ENCODE results near the gene DNAJC17. TPM values are rescaled to one million over a fixed set of nuclear protein-coding genes. Genes with fewer than 3 reads are reported as not detected.

The DNAJC17 gene
- polyA plus RNA-seq, 2 of the 4 experiments (the other 2 are of a cell fraction): 22.3 to 24.4 TPM

- whole genome bisulfite sequencing (ENCODE audit: missing lambda C conversion rate): 66% methylated on average over 3 of the region's 3 CpGs
- DNase-seq (ENCODE audit: low read depth in 1 of 2, low spot score in 1 of 2) (no peak), FAIRE-seq (no peak), ATAC-seq (peak in 1 of 2 experiments; percentile 13; a peak in 1 of 6 replicates)
- TF ChIP-seq MAFK (IDR thresholded peaks at IDR 0.05; ENCODE audit: partially characterized antibody) (no peak), CEBPB (IDR thresholded peaks at IDR 0.05) (peak in 1 of 2 experiments; percentile 27; a peak in 1 of 4 replicates)
- Histone ChIP-seq H3K27ac (no peak overlapping the region), H3K4me1 (peaks cover 14% of the 10 kb centered on the region), H3K4me3 (no peak overlapping the region), H3K9me3 (no peaks in the 10 kb centered on the region), H3K4me2 (no peak overlapping the region)
- ChIA-PET CTCF (interaction anchor here (0.7 to 2.9 kb wide), 20 partner anchors 11 to 149 kb away, joined by 3 to 17 read pairs (median 5); partner anchors contain the start of genes GCHFR and VPS18), POLR2A (interaction anchor here (0.7 to 1.0 kb wide), 2 partner anchors 41 to 148 kb away, joined by 3 to 5 read pairs; partner anchors contain the start of gene VPS18)
Measured at GRCh38 chr15:40746916-40747418, 60.3 kb downstream of the DNAJC17 start.

- H3K9me3 ChIP-seq: no peaks in the 10 kb centered on the region
- no peak for FAIRE-seq
Measured at GRCh38 chr15:40744815-40745152, 62.5 kb downstream of the DNAJC17 start.

GRCh38 chr15:40743921-40744814 is 63.1 kb downstream of the DNAJC17 start:
- FAIRE-seq (no peak), ATAC-seq (peak; percentile 58 to 75), DNase-seq (ENCODE audit: low read depth in 1 of 2, low spot score in 1 of 2) (peak in 1 of 2 experiments; percentile 56)
- Histone ChIP-seq H3K4me3 (no peak overlapping the region), H3K27ac (peak overlapping the region in 1 of 2 experiments; percentile 8; a peak in 2 of 6 replicates), H3K4me1 (peaks cover 14% of the 10 kb centered on the region), H3K4me2 (peak overlapping the region; percentile 43; the same call in 1 of the 3 replicates), H3K9me3 (no peaks in the 10 kb centered on the region)
- CTCF ChIA-PET: interaction anchor here (0.6 to 2.9 kb wide), 11 partner anchors 8 to 183 kb away, joined by 3 to 15 read pairs (median 4); partner anchors contain the start of gene RHOV
- no peak for TF ChIP-seq TP53 (CRISPR knock-in tag; IDR thresholded peaks at IDR 0.05)
- TF ChIP-seq JUN (IDR thresholded peaks at IDR 0.05): no peak
- 0 out of 2 replicates have a peak, but pooled peaks have one; percentile 18 for TF ChIP-seq BHLHE40 (IDR thresholded peaks at IDR 0.05; ENCODE audit: low read depth, low read length)
- TF ChIP-seq EHMT2 (IDR thresholded peaks at IDR 0.05; ENCODE audit: low read depth): no peak
- peak; percentile 61 for TF ChIP-seq MAFK (IDR thresholded peaks at IDR 0.05; ENCODE audit: partially characterized antibody)
- no peak for TF ChIP-seq CBX2 (IDR thresholded peaks at IDR 0.05; ENCODE audit: borderline replicate concordance, low read depth)
- TF ChIP-seq ZFP36 (IDR thresholded peaks at IDR 0.05; ENCODE audit: borderline replicate concordance, partially characterized antibody): no peak
- TF ChIP-seq CEBPB (IDR thresholded peaks at IDR 0.05): peak in 1 of 2 experiments; percentile 70; a peak in 2 of 4 replicates
- no peak for TF ChIP-seq FOSL2 (IDR thresholded peaks at IDR 0.05)
- TF ChIP-seq FOSL2 (CRISPR knock-in tag; IDR thresholded peaks at IDR 0.05): peak; percentile 58; the same call in 1 of the 2 replicates
- TF ChIP-seq PBX3 (IDR thresholded peaks at IDR 0.05): no peak
- TF ChIP-seq CHD2 (IDR thresholded peaks at IDR 0.05; ENCODE audit: low read length, partially characterized antibody): no peak
- no peak for TF ChIP-seq BCL3 (IDR thresholded peaks at IDR 0.05)
- TF ChIP-seq MAX (IDR thresholded peaks at IDR 0.05): 0 out of 2 replicates have a peak, but pooled peaks have one; percentile 31
- TF ChIP-seq HDAC2 (IDR thresholded peaks at IDR 0.05): no peak
- TF ChIP-seq JUNB (IDR thresholded peaks at IDR 0.05): 0 out of 2 replicates have a peak, but pooled peaks have one; percentile 13
- no peak for TF ChIP-seq HEYL (CRISPR knock-in tag; IDR thresholded peaks at IDR 0.05)
- no peak for TF ChIP-seq FOXS1 (CRISPR knock-in tag; IDR thresholded peaks at IDR 0.05)
- no peak for TF ChIP-seq NPAS2 (CRISPR knock-in tag; IDR thresholded peaks at IDR 0.05; ENCODE audit: borderline replicate concordance)
- TF ChIP-seq RFX5 (IDR thresholded peaks at IDR 0.05): no peak
- WGBS (ENCODE audit: missing lambda C conversion rate): 71% methylated on average over 11 of the region's 12 CpGs
- POLR2A ChIA-PET: interaction anchor here (1.0 kb wide), 1 partner anchor 150 kb away, joined by 4 read pairs; the partner anchor contains the start of gene VPS18

More at GRCh38 chr15:40744815-40745152, 62.5 kb downstream of the DNAJC17 start:
- peaks cover 14% of the 10 kb centered on the region for H3K4me1 ChIP-seq
- ChIA-PET POLR2A (interaction anchor here (1.0 kb wide), 1 partner anchor 149 kb away, joined by 4 read pairs; the partner anchor contains the start of gene VPS18), CTCF (interaction anchor here (0.6 to 2.9 kb wide), 13 partner anchors 9 to 391 kb away, joined by 3 to 15 read pairs (median 4); partner anchors contain the start of gene RHOV)
- no peak for DNase-seq (ENCODE audit: low read depth in 1 of 2, low spot score in 1 of 2)
- WGBS (ENCODE audit: missing lambda C conversion rate): 93% methylated on average over 5 of the region's 5 CpGs
- no peak overlapping the region for H3K4me2 ChIP-seq
- peak overlapping the region in 1 of 2 experiments; percentile 8; a peak in 2 of 6 replicates for H3K27ac ChIP-seq
- TF ChIP-seq HES2 (IDR thresholded peaks at IDR 0.05): no peak
- TF ChIP-seq RARB (CRISPR knock-in tag; IDR thresholded peaks at IDR 0.05): no peak
- no peak for TF ChIP-seq PHF8 (IDR thresholded peaks at IDR 0.05; ENCODE audit: borderline replicate concordance, low read depth)
- no peak for TF ChIP-seq MAFK (IDR thresholded peaks at IDR 0.05; ENCODE audit: partially characterized antibody)
- TF ChIP-seq FOSL2 (IDR thresholded peaks at IDR 0.05): no peak
- no peak for TF ChIP-seq FOSL2 (CRISPR knock-in tag; IDR thresholded peaks at IDR 0.05)
- no peak for TF ChIP-seq ZC3H11A (IDR thresholded peaks at IDR 0.05)
- no peak for TF ChIP-seq ZNF302 (CRISPR knock-in tag; IDR thresholded peaks at IDR 0.05)
- TF ChIP-seq ATOH8 (CRISPR knock-in tag; IDR thresholded peaks at IDR 0.05; ENCODE audit: low read depth): no peak
- no peak overlapping the region for H3K4me3 ChIP-seq
- no peak for ATAC-seq

Data from A549 (cell line).